Activated CD4-positive, alpha-beta T cell treated with anti-CD3 and anti-CD28 coated beads, Interleukin-2, amount 50 U/mL, for 48 hours (primary cell): ENCODE results near the gene PTGDR.

Source experiments
- DNase-seq, 2 experiments: peaks; one replicate each; pipeline ENCODE4 v3.0.0-alpha.2; 2020

The PTGDR gene

DNA sequence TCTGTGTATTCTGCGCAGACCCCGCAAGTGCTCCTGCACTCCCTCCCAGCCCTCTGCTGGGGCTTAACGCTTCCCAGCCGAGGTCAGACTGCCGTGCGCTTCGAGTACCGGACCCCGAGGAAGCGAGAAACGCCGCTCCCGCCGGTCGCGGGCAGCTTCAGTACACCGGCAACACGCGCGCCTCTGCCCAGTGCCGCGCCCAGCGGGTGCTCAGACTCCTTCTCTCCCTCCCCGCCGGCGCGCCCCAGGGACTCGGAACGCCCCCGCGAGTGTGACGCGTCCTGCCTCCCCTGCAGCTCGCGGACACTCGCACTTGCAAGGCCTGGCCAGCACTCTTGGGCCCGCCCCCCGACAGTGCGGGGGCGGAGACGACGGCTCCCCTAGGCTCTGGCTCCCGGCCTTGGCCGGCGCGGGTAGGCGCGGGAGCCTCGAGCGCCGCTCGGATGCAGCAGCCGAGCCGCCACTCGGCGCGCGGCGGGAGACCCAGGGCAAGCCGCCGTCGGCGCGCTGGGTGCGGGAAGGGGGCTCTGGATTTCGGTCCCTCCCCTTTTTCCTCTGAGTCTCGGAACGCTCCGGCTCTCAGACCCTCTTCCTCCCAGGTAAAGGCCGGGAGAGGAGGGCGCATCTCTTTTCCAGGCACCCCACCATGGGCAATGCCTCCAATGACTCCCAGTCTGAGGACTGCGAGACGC lies 46.6 kb downstream of the PTGDR start, which contains the start of gene PTGER2:
TSS of gene PTGER2 (plus strand) at position 410 of the 692 bp plus-strand sequence. CDS start at position 647, 237 bp downstream.
- peak; percentile 81 to 86 for DNase-seq

DNA sequence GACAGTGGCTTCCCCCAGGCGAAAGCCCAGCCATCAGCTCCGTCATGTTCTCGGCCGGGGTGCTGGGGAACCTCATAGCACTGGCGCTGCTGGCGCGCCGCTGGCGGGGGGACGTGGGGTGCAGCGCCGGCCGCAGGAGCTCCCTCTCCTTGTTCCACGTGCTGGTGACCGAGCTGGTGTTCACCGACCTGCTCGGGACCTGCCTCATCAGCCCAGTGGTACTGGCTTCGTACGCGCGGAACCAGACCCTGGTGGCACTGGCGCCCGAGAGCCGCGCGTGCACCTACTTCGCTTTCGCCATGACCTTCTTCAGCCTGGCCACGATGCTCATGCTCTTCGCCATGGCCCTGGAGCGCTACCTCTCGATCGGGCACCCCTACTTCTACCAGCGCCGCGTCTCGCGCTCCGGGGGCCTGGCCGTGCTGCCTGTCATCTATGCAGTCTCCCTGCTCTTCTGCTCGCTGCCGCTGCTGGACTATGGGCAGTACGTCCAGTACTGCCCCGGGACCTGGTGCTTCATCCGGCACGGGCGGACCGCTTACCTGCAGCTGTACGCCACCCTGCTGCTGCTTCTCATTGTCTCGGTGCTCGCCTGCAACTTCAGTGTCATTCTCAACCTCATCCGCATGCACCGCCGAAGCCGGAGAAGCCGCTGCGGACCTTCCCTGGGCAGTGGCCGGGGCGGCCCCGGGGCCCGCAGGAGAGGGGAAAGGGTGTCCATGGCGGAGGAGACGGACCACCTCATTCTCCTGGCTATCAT lies 47.3 kb downstream of the PTGDR start:
- peak; percentile 42 to 55 for DNase-seq

DNA sequence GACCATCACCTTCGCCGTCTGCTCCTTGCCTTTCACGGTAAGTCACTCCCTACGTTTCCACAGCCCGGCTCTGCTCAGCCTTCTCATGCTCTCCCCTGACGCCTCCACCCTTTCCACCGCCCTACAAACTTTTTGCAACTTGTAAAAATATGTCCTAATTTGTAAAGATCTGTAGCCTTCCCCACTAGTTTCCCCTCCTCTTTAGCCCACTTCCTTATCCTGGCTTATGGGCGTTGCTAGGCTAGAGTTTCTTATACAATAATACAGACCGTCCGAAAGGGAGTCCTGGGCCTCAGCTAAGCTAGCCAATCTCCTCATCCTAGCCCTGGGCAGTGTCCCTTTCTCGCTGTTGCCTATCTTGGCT lies 47.8 kb downstream of the PTGDR start:
- no peak for DNase-seq

DNA sequence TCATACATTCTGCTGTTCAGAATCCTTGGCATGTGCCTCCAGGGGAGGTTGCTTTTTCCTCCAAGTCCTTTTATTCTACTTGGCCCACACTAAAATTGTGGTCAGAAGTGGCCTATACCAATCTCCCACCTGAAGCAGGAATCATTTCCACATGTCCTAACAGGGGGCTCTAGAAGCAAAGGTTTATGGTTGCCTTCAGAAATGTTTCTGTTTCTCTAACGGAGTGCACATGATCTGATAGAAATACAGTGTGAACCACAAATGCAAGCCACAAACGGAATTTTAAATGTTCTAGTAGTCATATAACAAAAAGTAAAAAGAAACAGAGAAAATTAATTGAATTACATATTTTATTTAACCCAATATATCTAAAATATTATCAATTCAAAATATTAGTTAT lies 50.6 kb downstream of the PTGDR start:
- DNase-seq: no peak

DNA sequence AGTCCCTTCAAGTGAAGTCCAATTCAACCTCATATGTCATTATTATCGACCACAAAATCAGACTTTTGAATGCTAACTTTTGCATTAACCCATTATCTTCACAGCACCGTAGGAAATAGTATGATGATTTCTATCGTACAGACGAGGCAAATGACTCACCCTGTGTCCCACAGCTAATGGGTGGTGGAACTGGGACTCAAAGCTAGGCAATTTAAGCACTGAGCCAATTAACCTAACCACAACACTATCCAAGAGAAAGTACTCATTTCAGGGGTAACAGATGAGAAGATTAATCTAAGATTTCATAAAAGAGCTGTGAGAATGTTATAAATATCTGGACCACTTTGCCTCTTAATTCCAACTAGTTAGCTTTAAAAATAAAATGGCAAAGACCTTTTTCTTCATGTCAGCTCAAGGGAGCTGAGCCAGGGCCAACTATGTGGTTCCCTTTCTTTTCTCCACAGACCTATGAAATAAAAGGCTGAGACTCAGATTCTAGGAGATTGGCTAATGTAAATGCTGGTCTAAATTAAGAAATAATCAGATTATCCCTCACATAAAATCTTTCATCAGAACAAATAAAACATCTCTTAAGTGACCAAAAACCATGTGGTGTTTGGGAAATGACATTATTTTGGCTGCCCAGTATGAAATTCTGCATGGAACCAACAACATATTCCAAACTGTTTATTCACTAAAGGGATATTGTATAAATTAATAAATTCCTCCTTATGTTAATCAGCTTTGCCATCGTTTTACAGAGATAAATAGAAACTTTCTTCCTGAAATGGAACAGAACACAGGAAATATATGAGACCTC lies 51.5 kb downstream of the PTGDR start:
- DNase-seq: no peak

DNA sequence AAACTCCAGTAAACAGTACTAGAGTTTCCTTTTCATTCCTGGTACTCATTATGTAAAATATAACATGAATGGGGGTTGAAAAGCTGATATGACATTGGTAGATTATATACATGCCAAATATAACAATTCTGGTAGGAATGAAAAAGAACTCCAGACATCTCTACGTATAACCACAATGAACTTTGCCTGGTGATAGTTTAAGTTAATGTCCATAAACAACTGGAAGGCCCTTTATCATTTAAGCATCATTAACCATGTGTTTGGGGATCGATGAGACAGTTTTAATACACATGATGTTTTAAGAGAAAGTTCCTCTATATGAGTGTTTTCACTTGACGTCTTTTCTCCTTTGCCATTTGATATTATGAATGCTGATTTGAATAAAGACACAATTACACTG lies 52.4 kb downstream of the PTGDR start:
- no peak for DNase-seq

DNA sequence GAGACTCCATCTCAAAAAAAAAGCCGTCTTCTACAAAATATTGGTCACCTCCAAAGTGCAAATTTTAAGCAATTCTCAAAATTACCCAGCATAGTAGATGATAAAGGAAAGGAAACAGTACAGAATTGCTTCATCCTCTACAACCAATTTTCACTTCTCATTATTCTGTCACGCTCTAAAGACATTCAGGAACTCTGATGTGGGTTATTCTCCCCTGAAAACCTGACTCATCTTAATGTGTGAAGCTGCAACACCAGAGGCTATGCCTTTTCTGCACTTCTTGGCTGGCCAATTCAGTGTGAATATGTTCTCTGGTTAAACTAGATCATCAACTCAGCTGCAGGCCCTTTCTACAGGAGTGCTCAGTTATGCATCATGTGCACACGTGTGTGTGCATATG lies 57.6 kb downstream of the PTGDR start:
- peak in 1 of 2 experiments; percentile 35 for DNase-seq

DNA sequence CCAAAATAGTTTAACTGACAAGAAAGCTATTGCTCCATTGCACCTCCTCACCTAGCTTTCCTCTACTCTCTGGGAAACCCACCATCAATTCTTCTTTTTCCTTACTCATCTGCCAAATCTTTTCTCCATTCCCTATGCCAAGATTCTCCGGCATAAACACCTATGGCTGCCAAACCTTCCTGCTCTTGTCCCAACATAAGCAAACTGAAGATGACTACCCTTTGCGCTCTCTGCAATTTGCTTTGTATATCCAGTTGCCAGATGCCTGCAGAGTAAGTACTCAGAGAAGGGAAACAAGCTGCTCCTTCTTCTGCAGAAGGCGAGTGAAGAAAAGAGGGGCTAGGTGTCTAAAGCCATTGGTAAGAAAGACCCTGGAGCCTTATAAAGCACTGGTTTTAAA lies 58.1 kb downstream of the PTGDR start:
- DNase-seq: no peak
